ENCODE measurements around the gene MAGI1.

DNA sequence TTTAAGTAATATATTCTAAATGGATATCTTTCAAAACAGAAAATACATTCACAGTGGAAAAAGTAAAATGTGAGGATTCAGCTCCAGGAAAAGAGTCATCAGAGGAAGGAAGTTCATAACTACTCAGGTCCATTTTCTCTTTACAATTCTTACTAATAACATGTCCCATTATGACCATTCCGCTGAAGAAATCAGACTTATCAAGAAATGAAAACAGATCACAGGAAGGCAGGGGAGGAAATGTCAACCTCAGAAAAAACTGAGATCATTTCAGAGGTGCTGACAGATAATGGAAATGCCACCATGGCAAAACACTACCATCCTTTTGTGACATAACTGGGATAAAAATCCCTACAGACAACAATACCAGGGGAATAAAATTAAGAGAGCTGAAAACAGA, 139.5 kb downstream of the MAGI1 start:
- TF ChIP-seq, protein P1, sequence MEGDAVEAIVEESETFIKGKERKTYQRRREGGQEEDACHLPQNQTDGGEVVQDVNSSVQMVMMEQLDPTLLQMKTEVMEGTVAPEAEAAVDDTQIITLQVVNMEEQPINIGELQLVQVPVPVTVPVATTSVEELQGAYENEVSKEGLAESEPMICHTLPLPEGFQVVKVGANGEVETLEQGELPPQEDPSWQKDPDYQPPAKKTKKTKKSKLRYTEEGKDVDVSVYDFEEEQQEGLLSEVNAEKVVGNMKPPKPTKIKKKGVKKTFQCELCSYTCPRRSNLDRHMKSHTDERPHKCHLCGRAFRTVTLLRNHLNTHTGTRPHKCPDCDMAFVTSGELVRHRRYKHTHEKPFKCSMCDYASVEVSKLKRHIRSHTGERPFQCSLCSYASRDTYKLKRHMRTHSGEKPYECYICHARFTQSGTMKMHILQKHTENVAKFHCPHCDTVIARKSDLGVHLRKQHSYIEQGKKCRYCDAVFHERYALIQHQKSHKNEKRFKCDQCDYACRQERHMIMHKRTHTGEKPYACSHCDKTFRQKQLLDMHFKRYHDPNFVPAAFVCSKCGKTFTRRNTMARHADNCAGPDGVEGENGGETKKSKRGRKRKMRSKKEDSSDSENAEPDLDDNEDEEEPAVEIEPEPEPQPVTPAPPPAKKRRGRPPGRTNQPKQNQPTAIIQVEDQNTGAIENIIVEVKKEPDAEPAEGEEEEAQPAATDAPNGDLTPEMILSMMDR (IDR thresholded peaks at IDR 0.05), result no peak
- TF ChIP-seq POLR2A (IDR thresholded peaks at IDR 0.05), result no peak

Data from lower leg skin (tissue), 3 donors.